ENCODE measurements around the gene RFC4. TPM values are rescaled to one million over a fixed set of nuclear protein-coding genes. Genes with fewer than 3 reads are reported as not detected.

The RFC4 gene
- total RNA-seq, 1 donor from 2014 or later: 187 TPM

GRCh38 chr3:186832276-186832675 is 26.0 kb upstream of the RFC4 start:
- H3K27me3 Mint-ChIP-seq (ENCODE audit: insufficient read depth, low read depth): peaks cover 34% of the 10 kb centered on the region

GRCh38 chr3:186831798-186832197 is 25.5 kb upstream of the RFC4 start:
- no peak overlapping the region for H3K27ac ChIP-seq
- Mint-ChIP-seq H3K9me3 (peaks cover 5% of the 10 kb centered on the region), H3K27ac (no peak overlapping the region), H3K36me3 (no peaks in the 10 kb centered on the region), H3K4me1 (peaks cover 8% of the 10 kb centered on the region), H3K27me3 (ENCODE audit: insufficient read depth, low read depth) (peaks cover 34% of the 10 kb centered on the region), H3K4me3 (no peak overlapping the region)
- H4K20me1 ChIP-seq (ENCODE audit: low read depth): no peaks in the 10 kb centered on the region
- TF ChIP-seq EZH2 (IDR thresholded peaks at IDR 0.05) (no peak), CTCF (IDR thresholded peaks at IDR 0.05) (no peak), EZH2phosphoT487 (IDR thresholded peaks at IDR 0.05) (no peak)
- H3K9me3 ChIP-seq (ENCODE audit: low read depth): no peaks in the 10 kb centered on the region
- H3K4me2 ChIP-seq: no peak overlapping the region
- H3K9ac ChIP-seq: no peak overlapping the region
- H3K4me1 ChIP-seq: peaks cover 8% of the 10 kb centered on the region
- H2AFZ ChIP-seq (replicated peaks): no peak overlapping the region
- no peak overlapping the region for H3K4me3 ChIP-seq
- no peaks in the 10 kb centered on the region for H3K36me3 ChIP-seq
- H3F3A ChIP-seq (ENCODE audit: low read depth): peaks cover 11% of the 10 kb centered on the region
- H3K27me3 ChIP-seq: peaks cover 62% of the 10 kb centered on the region
- H3K79me2 ChIP-seq (ENCODE audit: low read depth): no peaks in the 10 kb centered on the region
- DNase-seq (ENCODE audit: low spot score): no peak

More at GRCh38 chr3:186832276-186832675, 26.0 kb upstream of the RFC4 start:
- no peak overlapping the region for H3K4me2 ChIP-seq
- no peak overlapping the region for H3K9ac ChIP-seq
- H3K9me3 ChIP-seq (ENCODE audit: low read depth): no peaks in the 10 kb centered on the region
- H3K9me3 Mint-ChIP-seq: peaks cover 5% of the 10 kb centered on the region
- no peak overlapping the region for H3K27ac ChIP-seq
- no peak for DNase-seq (ENCODE audit: low spot score)
- H4K20me1 ChIP-seq (ENCODE audit: low read depth): no peaks in the 10 kb centered on the region
- peaks cover 58% of the 10 kb centered on the region for H3K27me3 ChIP-seq
- peaks cover 8% of the 10 kb centered on the region for H3K4me1 Mint-ChIP-seq
- H3K4me1 ChIP-seq: peaks cover 8% of the 10 kb centered on the region
- no peak overlapping the region for H2AFZ ChIP-seq (replicated peaks)
- H3K36me3 Mint-ChIP-seq: no peaks in the 10 kb centered on the region
- TF ChIP-seq EZH2 (IDR thresholded peaks at IDR 0.05) (no peak), CTCF (IDR thresholded peaks at IDR 0.05) (no peak), EZH2phosphoT487 (IDR thresholded peaks at IDR 0.05) (no peak)
- H3F3A ChIP-seq (ENCODE audit: low read depth): peaks cover 11% of the 10 kb centered on the region
- no peak overlapping the region for H3K4me3 ChIP-seq
- H3K79me2 ChIP-seq (ENCODE audit: low read depth): no peaks in the 10 kb centered on the region
- no peaks in the 10 kb centered on the region for H3K36me3 ChIP-seq
- H3K27ac Mint-ChIP-seq: no peak overlapping the region
- H3K4me3 Mint-ChIP-seq: no peak overlapping the region

DNA sequence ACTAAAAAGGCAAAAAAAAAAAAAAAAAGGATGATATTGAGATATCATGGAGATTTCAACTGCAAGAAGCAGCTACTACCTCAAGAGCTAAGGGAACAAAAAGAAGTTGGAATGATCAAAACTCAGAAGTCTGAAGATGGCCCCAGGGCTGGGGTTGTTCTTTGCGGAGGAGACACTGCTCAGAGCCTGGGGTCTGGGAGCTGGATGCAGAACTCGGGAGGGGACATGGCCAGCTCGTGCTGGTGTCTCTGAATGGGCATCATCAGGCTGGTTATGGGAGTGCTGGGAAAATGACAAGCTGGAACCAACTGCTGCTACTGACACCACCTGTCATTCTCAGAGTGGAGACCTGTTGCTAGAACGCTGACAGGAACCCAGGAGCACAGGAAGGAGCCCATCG is 22.1 kb upstream of the RFC4 start:
- peaks cover 34% of the 10 kb centered on the region for H3K4me1 ChIP-seq
- Mint-ChIP-seq H3K4me3 (no peak overlapping the region), H3K9me3 (peaks cover 5% of the 10 kb centered on the region), H3K27me3 (ENCODE audit: insufficient read depth, low read depth) (peaks cover 43% of the 10 kb centered on the region), H3K4me1 (peaks cover 34% of the 10 kb centered on the region), H3K27ac (no peak overlapping the region), H3K36me3 (no peaks in the 10 kb centered on the region)
- H3F3A ChIP-seq (ENCODE audit: low read depth): peaks cover 39% of the 10 kb centered on the region
- H3K27me3 ChIP-seq: peaks cover 90% of the 10 kb centered on the region
- no peak overlapping the region for H3K27ac ChIP-seq
- no peak for TF ChIP-seq EZH2phosphoT487 (IDR thresholded peaks at IDR 0.05)
- no peak for TF ChIP-seq CTCF (IDR thresholded peaks at IDR 0.05)
- TF ChIP-seq EZH2 (IDR thresholded peaks at IDR 0.05): no peak
- DNase-seq (ENCODE audit: low spot score): no peak
- H3K4me2 ChIP-seq: peak overlapping the region; percentile 20
- H2AFZ ChIP-seq (replicated peaks): no peak overlapping the region
- H3K4me3 ChIP-seq: no peak overlapping the region
- no peak overlapping the region for H3K9ac ChIP-seq
- H3K36me3 ChIP-seq: no peaks in the 10 kb centered on the region
- no peaks in the 10 kb centered on the region for H3K79me2 ChIP-seq (ENCODE audit: low read depth)
- H4K20me1 ChIP-seq (ENCODE audit: low read depth): peaks cover 10% of the 10 kb centered on the region
- H3K9me3 ChIP-seq (ENCODE audit: low read depth): no peaks in the 10 kb centered on the region
